ENCODE results near the gene ELK4.

- no peak for TF ChIP-seq CTCF (IDR thresholded peaks at IDR 0.05)
- TF ChIP-seq EZH2 (IDR thresholded peaks at IDR 0.05), result no peak
These were observed 44.2 kb upstream of the ELK4 start for GRCh38 chr1:205676002-205676401.
